Astrocyte of the hippocampus (primary cell): ENCODE data around the gene NFE2L2.
"Not testable (repeated sequence)": the region's sequence is repeated elsewhere in the genome, so short reads cannot be mapped to it uniquely, and the experiment has no call there.

Experiments
- DNase-seq: peaks from one replicate; pipeline ENCODE4 v3.0.0; 2011; ENCODE audit warnings: low read depth, low spot score

NFE2L2 gene

DNA sequence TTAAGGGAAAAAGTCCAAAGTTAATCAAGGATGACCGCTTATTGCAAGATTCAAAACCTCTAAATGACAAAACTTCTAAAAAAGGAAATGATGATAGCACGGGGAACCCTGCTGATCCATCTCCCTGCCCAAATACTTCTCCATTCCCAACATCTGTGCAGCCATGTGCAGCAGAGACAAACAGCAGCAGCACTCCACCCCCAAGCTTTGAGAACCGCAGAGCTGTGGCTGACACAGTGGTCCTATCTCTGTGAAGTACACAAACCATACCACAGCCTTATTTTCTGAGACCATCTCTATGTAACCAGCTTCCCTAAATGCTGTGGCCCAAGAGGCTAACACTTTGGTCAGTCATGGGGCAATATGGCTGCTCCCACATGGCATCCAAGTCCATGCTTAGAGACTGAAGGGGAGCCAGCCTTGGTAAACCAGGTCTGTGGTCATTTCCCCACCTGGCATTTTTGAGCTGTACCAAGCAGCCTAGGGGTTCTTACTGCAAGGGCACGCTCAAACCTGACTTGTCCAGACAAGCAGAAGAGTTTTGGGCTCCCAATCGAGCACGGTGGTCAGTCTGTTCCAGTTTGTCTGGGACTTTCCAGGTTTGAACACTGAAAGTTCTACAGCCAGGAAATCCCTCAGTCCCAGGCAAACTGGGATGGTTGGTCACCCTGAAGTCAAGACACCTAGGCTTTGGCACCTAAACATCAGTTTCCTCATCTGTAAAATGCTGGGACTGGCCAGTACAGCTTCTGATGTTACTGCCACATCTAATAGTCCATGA lies 17.1 kb upstream of the NFE2L2 start:
- DNase-seq: no peak

DNA sequence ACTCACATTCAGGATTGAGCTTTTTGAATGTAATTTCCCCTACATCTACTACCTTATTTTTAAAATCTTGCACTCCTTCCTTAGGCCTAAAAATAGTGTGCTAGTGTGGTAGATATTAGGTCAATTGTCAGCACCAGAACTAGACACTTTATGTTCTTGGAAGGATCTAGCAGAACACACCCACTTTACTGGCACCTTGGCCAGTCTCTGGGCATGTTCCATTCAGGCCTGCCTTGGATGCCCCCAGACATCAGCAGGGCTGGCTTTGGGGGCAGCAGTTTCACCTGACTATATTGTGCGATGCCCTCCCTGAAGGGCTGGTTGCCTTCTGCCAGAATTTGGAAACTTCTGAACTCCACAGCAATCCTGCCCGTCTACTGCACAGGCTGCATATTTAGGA lies 15.3 kb upstream of the NFE2L2 start:
- DNase-seq: no peak

DNA sequence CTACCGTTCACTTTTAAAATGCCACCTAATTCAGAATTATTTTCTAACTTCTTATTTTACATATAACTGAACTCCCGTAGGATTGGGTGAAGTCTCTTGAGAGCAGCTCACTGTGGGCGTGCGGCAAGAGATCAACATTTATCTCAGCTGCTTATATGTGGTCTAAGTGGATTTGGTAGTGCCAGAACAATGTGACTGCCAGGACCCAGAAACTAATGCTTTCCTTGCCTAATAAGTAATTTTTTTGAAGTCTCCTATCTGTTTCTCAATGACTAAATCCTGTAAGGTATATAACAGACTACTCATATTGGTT lies 11.2 kb upstream of the NFE2L2 start:
- peak; percentile 67 for DNase-seq

DNA sequence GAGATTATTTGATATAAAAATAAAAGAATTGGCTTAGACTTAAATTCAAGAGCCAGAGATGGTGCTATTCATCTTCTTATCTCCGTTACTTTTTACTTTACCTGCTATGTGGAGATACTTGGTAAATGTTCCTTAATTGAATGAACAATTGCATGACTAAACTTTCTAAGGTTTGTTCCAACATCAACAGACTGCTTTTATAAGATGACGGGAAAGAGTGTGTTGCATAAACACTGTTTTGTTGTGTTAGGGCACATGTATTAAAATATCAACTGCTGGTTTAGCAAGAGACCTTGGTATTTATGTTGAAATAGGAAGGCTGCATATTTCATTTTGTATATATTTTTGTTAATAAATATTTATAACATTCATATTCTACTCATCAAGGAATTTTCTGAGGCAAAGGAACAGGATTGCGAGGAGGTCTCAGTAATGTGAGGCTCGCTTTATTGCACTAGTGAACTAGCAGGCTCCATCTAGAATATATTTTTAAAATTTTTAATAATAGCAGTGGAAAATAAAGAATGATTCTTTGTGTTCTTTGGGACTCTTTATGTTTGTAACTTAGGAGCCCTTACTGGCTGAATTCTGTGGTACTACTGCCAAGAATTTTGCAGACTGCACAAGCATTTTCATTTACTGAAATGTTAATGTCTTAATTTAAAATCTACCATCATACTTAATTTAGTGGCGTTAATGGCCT lies 10.7 kb upstream of the NFE2L2 start:
- peak; percentile 67 for DNase-seq

DNA sequence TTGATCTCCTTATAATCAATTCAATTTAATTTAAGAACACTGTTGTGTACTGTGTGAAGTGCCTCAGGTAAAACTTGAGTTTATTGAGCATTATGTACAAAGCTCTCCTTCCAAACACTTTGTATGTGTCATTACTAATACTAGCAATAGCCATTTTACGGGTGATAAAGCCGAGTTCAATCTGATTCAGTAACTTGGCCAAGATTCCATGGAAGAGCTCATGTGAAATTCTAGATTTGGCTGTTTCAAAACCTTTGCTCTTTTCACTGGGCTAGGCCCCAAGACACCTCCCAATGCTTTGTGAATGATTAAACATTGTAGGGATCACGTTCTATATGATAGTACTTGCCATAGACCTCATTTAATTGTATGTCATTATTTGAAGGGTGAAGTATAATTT lies 8.9 kb upstream of the NFE2L2 start:
- no peak for DNase-seq

DNA sequence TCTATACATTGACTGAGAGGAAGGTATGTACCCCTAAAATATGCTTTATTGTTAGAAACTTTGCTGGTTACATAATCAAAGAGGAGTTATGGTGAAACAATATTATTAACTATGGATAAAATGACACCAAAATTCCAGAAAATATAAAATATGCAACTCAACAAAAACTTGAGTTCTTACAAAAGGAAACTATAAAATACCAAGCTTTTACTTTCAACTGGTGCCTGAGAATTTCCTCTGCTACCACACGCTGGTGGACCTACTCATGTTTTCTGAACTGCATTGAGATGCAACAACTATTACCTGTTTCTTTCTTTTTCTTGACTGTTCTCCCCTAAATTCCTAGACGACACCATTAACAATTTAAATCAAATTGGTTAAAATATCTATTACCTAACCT lies 8.2 kb upstream of the NFE2L2 start:
- DNase-seq: no peak

DNA sequence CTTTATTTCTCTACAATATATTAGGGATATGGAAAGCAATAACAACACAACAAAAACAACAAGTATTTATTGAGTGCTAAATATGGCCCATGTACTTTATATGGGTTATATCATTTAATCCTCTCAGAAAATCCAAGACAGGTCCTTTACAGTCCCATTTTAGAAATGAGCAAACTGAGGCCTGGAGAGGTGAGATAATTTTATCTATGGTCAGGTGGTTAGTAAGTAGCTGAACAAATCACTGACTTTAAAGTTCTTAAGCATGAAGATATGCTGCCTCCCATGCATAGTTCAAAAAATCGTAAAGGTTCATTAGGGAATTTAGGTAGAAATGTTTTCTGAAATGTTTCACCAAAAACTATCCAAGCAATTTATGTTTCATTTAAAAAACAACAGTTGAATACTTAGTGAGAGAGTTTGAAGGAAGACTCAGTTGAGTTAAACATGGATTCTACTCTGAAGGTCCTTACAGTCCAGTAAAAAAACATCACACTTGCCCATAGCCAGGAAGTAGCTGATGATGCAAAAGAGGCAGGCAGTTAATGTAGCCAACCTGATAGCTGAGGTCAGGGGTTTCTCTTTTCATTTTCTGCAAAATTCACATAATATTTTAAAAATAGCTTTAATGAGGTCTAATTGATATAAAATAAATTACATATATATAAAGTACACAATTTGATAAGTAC lies 7.6 kb upstream of the NFE2L2 start:
- no peak for DNase-seq

DNA sequence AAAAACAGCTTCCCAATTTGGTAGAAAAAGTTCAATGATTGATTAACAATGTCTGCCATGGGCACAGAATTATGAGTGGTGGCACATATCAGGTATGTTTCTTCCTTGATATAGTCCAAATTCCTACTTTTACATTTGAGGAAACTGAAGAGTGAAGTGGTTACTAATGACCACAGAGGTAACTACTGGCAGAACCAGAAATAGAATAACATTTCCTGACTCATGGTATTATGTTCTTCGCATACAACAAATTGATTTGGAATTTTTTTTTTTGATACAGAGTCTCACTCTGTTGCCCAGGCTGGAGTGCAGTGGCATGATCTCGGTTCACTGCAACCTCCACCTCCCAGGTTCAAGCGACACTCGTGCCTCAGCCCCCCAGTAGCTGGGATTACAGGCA lies 6.0 kb upstream of the NFE2L2 start:
- DNase-seq: no peak

DNA sequence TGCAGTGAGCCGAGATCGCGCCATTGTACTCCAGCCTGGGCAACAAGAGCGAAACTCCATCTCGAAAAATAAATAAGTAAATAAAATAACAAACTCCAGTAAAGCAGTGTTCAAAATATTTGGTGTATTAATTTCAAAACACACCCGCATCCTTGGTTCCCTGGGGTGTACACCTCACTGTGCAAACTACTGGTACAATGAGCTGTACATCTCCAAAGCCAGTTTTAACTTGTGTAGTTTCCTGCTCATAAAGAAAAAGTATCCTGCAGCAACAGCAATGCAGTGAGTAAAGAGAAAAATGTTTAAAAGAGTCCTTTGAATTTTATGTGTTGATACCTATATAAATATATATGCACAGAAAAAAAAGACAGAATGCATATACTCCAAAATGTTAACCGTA lies 4.4 kb upstream of the NFE2L2 start:
- no peak for DNase-seq

DNA sequence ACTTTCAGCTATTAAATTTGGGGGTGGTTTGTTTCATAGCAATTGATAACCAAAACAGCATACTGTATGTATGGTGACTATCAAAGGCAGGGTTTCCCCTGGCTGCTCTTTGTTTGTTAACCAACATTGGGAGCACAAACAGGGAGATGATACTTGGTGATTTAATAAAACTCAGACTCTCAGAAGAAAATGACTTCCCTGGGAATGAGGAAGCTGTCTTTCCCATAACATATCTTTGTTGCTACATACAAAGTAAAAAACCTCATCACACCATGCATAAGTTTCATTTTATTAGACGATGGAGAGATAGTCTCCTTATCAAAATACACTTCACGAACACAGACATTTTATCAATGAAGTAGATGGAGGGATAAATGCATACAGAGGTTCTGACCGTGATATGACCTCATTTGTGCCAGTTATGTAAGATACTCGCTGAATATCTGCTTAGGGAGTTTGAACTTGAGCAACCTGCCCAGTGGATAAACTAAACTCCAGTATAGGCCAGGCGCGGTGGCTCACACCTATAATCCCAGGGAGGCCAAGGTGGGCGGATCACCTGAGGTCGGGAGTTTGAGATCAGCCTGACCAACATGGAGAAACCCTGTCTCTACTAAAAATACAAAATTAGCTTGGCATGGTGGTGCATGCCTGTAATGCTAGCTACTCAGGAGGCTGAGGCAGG lies 3.8 kb upstream of the NFE2L2 start:
- no peak for DNase-seq

DNA sequence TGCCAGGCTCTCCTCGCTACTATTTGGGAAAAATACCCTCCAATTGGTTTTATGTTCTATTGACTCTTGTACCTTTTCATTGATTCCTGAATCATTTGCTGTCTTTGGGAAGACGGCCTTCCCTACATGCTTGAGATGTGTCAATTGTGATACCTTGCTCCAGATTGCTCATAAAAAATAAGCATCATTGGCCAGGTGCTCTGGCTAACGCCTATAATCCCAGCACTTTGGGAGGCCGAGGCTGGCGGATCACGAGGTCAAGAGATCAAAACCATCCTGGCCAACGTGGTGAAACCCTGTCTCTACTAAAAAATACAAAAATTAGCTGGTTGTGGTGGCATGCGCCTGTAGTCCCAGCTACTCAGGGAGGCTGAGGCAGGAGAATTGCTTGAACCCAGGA lies 2.4 kb upstream of the NFE2L2 start:
- not testable (repeated sequence) for DNase-seq

DNA sequence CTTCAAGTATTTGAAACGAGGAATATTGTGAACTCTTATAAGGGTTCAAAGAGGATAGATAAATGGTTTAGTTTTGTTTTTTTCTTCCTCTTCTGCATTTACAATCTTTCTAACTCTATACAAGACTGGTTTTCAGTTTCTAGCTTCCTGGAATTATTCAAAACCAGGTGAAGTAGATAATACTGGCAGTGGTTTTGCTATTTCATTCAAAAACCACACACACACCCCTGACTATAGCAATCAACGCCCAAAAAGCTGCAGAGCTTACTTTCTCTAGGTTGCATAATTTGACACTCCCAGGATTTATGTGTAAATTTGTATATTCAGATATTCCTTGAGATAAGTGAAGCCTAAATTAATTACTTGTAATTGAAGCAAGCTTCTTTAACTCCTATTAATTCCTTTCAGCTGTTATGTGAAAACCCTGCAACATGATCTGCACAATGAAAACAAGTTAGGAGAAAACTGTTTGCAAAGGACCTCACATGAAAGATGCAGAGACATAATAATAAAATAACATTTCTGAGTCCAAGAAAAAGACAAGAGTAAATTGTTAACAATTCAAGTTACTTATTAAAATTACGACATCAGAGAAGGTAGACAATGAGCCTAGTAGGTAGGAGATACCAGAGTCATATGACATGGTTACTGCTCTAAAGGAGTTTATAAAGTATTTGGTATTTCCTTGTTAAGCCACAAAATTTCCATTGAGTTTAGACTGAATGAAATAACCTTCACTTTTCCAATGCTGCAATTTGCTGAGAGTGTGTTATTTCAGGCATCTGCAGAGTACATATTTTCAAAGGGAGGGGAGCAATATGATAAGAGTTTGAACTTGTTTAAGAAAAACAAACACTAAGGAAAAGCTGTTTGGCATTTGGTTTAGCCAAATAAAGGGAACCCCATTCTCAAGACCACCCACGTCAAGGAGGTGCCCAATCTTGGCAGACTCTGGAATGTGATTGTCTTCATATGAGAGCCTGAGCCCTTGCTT lies 1.6 kb upstream of the NFE2L2 start:
- DNase-seq: peak; percentile 58

DNA sequence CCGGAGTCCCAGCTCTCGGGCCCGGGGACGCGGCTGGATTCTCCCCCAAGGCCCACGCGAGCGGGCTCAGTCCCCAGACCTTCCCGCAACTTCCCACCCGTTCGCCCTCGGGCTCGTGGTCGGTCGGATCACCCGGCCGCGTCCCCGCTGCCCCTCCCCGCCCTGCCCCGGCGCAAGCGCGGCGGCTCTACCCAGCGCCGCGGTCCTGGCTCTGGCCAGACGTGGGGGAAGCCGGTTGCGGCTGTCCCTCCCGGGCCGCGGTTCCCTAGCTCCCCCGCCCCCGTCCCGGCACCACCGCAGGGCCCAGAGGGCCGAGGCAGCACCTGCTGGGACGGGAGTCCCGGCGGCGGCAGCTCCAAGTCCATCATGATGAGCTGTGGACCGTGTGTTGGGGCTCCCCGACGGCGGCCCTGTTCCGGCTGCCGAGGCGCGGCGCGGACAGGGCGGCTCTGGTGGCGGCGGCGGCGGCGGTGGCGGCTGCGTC lies 276 bp downstream of the NFE2L2 start:
- DNase-seq: no peak

DNA sequence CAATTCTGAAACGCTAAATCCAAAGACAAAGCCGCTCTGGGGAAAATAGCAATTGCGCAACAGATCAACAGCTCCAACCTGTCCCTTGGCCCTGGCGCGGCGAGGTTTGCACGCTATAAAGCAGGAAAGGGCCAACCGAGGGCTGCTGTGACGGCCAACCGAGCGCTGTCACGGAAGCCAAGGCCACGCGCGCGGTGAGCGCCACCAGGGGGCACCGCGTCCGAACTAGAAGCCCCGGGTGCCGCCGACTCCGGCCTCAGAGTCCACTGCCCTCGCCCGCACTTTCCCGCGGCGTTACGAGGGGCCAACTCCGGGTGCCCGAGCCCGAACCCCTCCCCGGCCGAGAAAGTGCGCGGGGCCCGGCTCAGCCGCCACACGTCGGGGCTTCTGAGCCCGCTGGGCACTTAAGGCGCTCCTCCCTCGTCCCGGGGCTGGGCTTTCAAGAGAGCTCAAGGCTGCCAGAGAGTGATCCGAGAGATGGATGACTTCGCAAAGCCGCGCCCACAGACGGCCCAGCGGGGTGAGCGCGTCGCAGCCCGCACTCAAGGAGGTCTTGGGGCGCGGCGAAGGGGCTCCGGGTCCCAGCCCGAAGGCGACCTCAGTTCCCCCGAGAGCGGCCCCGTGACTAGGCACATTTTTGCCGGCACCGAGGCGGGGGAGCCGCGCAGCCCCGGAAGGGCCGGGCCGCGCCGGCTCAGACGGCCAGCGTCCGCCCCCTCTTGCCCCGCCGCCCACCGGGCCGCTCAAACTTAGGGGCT lies 897 bp downstream of the NFE2L2 start:
- DNase-seq: peak; percentile 100

DNA sequence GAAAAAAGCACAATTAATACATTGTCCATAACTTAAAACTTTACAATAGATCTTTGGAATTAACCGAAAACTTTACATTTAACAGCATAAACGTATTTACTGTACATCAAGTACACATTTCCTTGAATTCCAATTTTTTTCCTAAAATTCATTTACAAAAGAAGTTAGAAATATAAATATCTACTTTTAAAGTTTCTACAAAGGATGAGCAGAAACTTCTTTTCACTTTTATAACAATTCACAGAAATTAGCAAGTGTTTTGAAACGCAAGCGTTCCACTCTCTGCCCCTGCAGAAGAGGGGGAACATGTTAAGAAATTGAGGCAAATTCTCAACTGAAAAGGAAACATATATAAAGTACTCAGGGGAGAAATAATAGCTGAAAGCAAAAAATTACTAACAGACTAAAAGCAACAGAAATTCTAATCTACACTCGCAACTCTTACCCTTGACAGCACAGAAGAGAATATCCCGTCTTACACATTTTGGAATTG lies 1.5 kb downstream of the NFE2L2 start:
- DNase-seq: no peak

DNA sequence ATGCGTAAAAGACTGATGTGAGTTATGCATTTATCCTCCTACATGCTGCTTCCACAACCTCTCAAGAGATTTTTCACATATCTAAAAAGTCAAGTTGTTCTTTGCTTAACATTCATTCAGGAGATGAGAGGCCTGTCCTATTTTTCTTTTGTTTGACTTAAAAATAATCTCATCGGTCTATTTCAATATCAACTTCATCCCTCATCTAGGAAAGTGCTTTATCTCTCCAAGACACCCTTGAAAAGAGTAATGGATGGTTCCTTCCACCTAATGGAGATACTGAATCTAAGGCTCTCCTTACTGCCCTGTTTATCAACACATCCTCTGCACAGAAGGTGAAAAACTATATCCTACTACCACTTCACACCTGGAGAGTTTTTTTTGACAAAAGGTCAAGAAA lies 2.4 kb downstream of the NFE2L2 start:
- no peak for DNase-seq

DNA sequence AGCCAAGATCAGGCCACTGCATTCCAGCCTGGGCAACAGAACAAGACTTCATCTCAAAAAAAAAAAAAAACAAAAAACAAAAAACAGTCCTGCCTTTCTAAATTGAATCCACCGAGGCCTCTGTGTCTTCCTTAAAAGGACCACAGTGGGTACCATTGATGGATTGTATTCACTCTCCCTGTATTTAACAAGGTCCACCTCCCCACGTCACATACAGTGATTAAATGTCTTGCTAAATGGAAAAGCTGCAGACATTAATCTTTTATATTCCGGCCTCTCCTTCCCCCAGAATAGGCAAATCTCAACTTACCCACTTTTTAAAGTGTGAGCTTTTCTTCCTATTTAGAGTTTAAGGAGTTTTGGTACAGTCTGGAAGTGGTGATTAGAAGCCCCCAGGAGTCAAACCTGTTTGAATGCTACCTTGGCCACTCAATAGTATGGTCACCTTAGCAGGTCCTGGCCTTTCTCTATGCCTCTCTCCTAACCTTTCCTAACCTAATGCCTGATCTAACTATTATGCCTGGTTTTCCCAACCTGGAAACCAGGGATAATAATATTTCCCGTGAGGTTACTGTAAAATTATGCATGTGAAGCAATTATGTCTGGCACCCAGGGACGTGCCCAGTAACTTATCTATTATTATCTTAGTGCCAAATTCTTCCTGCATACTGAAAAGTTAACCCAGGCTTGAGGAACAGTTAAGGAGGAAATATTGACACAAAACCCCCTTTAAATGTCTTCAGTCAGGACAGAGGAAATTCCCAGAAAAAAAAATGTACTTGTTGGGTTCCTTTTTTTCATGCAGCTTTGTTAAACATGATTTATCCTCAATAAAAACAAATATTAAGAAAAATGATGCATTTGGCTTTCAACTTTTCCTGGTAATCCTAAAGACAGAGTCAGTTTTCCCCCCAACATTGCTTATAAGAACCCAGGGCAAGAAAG lies 3.1 kb downstream of the NFE2L2 start:
- no peak for DNase-seq

DNA sequence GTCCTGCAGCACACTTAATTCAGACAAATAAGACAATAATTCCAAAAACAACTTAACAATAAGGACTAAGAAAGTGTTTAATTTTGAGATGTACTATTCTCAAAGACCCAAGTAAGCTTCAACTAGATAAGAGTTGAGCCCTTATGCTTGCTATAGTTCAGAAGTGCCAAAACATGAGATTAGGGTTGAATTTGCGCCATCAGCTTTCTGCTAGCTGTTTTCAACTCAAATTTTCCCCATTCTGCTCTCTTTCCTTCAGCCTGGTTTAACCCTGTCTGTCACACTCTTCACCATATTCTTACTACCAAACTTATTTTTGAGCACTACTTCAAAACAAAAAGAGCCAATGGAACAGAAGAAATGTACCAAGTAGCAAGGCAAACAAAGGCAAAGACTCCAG lies 4.1 kb downstream of the NFE2L2 start:
- no peak for DNase-seq

DNA sequence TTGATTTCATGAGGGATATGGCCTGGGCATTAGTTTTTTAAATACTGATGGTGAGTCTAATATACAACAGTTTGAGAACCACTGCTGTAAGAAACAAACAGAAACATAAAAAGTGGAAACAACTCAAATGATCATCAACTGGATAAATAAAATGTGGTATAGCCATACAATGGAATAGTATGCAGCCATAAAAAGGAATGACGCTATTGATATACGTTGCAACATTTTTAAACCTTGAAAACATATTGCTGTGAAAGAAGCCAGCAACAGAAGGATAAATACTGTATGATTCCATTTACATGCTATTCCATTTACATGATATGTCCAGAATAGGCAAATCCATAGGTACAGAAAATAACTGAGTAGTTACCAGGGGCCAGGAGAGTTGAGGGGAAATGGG lies 6.5 kb downstream of the NFE2L2 start:
- no peak for DNase-seq
